ENCODE results near the gene PLPP2. TPM values are rescaled to one million over a fixed set of nuclear protein-coding genes. Genes with fewer than 3 reads are reported as not detected.

PLPP2 gene
- total RNA-seq, 2 experiments from 2014 or later, result 0.37 to 0.42 TPM

DNA sequence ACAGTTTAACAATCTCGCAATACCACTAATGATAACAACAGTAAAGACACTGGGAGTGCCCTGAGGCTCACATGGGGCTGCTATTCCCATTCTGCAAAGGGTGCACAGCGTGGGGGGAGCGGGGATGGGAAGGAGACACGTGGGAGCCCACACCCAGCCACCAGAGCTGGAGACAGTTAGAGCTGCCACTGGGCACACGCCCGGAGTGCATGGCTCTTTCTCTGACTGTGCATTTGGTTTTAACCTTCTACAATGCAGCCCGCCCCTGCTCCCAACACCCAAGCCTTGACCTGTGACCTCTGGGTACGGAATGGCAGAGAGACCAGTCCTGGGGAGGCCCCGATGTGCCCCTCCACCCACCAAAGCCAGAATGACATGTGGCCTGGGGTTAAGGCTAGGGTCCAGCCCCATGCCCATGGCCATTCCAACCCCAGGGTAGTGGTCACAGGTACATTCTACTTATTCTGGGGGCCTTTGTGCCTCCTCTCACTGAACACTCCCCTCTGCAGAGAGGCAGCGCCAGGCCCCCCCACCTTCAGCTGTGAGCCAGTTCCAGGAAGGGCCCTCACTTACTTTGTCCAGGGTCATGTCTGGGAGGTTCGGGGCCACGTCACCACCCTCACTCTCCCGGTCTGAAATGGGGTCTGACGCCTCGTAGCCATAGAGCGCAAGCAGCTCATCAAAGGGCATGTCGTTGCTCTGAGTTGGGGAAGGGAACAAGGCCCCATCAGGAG is 36.3 kb upstream of the PLPP2 start:
- no peaks in the 10 kb centered on the region for H3K4me1 Mint-ChIP-seq
- CTCF ChIA-PET, result no interaction called here
- intact Hi-C loops (cut with DNase I, micrococcal nuclease), result no loop called here
- peaks cover 5% of the 10 kb centered on the region for H3K9me3 Mint-ChIP-seq (ENCODE audit: low read depth)
- DNase-seq, result no peak
- no peak overlapping the region for H3K4me3 Mint-ChIP-seq
- ATAC-seq, result no peak
- H3K27ac Mint-ChIP-seq, result no peak overlapping the region
- POLR2A ChIA-PET, result no interaction called here
- no peaks in the 10 kb centered on the region for H3K27me3 Mint-ChIP-seq
- peaks cover 55% of the 10 kb centered on the region for H3K36me3 Mint-ChIP-seq (ENCODE audit: low read depth)

DNA sequence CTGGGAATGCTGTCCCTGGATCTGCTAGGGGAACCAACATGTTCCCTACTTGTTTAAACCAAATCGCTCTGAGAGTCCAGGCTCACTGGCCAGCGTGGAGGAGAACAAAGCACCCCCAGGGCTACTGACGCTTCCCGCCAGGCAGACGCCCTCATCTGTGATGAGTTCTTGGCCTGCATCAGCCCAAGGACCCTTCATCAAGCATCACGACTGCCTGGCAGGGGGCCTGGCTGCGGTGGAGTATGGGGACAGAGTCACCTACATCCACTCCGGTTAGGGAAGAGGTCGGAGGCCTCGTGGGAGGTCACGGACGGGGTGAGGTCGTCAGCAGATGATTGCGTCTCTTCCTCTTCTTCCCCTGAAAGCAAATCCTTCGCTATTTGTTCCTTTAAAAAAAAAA is 35.7 kb upstream of the PLPP2 start:
- ChIA-PET CTCF (no interaction called here), POLR2A (no interaction called here)
- H3K4me1 Mint-ChIP-seq, result no peaks in the 10 kb centered on the region
- ATAC-seq (no peak), DNase-seq (no peak)
- H3K4me3 Mint-ChIP-seq, result no peak overlapping the region
- intact Hi-C loops (cut with DNase I, micrococcal nuclease), result no loop called here
- no peak overlapping the region for H3K27ac Mint-ChIP-seq
- peaks cover 55% of the 10 kb centered on the region for H3K36me3 Mint-ChIP-seq (ENCODE audit: low read depth)
- no peaks in the 10 kb centered on the region for H3K27me3 Mint-ChIP-seq
- peaks cover 5% of the 10 kb centered on the region for H3K9me3 Mint-ChIP-seq (ENCODE audit: low read depth)

DNA sequence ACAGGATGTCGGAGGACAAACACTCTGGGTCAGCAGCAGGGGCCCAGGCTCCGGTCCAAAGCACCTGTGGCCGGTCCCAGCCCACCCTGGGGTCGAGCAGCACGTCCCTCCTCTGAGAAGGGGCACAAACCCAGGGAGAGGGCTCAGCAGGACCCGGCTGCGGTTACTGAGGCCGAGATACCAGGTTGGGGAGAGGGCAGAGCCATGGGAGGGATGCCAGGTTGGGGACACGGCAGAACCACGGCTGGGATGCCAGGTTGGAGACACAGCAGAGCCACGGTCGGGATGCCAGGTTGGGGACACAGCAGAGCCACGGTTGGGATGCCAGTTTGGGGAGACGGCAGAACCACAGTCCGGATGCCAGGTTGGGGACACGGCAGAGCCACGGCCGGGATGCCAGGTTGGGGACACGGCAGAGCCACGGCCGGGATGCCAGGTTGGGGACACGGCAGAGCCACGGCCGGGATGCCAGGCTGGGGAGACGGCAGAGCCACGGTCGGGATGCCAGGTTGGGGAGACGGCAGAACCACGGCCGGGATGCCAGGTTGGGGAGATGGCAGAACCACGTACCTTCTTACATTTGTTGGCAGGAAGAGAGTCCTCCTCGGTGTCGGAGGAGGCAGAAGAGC is 34.8 kb upstream of the PLPP2 start:
- Mint-ChIP-seq H3K27me3 (no peaks in the 10 kb centered on the region), H3K4me3 (no peak overlapping the region), H3K9me3 (ENCODE audit: low read depth) (peaks cover 5% of the 10 kb centered on the region), H3K27ac (no peak overlapping the region), H3K4me1 (no peaks in the 10 kb centered on the region), H3K36me3 (ENCODE audit: low read depth) (peaks cover 52% of the 10 kb centered on the region)
- no peak for ATAC-seq
- DNase-seq, result no peak
- ChIA-PET POLR2A (no interaction called here), CTCF (no interaction called here)
- intact Hi-C loops (cut with DNase I, micrococcal nuclease), result no loop called here

- intact Hi-C loops (cut with DNase I, micrococcal nuclease), result no loop called here
- CTCF ChIA-PET, result interaction anchor here (0.6 kb wide), 1 partner anchor 46 kb away, joined by 3 read pairs; no protein-coding TSS in a partner anchor
- H3K4me1 Mint-ChIP-seq, result no peaks in the 10 kb centered on the region
- POLR2A ChIA-PET, result no interaction called here
- no peak overlapping the region for H3K4me3 Mint-ChIP-seq
- DNase-seq (no peak), ATAC-seq (no peak)
- peaks cover 50% of the 10 kb centered on the region for H3K36me3 Mint-ChIP-seq (ENCODE audit: low read depth)
- no peak overlapping the region for H3K27ac Mint-ChIP-seq
- no peaks in the 10 kb centered on the region for H3K27me3 Mint-ChIP-seq
- H3K9me3 Mint-ChIP-seq (ENCODE audit: low read depth), result peaks cover 5% of the 10 kb centered on the region
Measured at GRCh38 chr19:325173-325936, 34.2 kb upstream of the PLPP2 start.

DNA sequence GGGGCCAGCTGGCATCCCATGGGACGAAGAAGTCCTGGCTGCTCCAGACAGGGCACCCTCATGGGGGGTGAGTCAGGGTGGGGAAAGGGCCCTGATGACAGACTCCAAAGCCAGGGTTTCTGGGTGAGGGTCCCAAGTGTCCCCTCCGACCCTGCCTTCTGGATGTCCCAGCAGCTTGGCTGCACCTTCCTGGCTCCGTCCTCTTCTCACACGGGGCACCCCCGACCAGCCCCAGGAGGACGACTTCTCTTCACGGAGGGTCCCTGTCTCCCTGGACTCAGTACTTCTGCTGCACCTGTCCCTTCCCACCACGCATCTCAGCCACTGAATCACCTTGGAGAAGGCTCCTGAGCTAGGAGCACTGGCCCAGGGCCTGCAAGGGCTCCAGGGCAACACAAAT is 33.5 kb upstream of the PLPP2 start:
- H3K9me3 Mint-ChIP-seq (ENCODE audit: low read depth), result peaks cover 5% of the 10 kb centered on the region
- H3K4me3 Mint-ChIP-seq, result no peak overlapping the region
- CTCF ChIA-PET, result interaction anchor here (0.6 kb wide), 1 partner anchor 46 kb away, joined by 3 read pairs; no protein-coding TSS in a partner anchor
- no peaks in the 10 kb centered on the region for H3K27me3 Mint-ChIP-seq
- peaks cover 47% of the 10 kb centered on the region for H3K36me3 Mint-ChIP-seq (ENCODE audit: low read depth)
- H3K27ac Mint-ChIP-seq, result no peak overlapping the region
- no peaks in the 10 kb centered on the region for H3K4me1 Mint-ChIP-seq
- intact Hi-C loops (cut with DNase I, micrococcal nuclease), result no loop called here
- ATAC-seq, result no peak
- no peak for DNase-seq
- POLR2A ChIA-PET, result no interaction called here

- ChIA-PET CTCF (no interaction called here), POLR2A (no interaction called here)
- intact Hi-C loops (cut with DNase I, micrococcal nuclease), result no loop called here
- Mint-ChIP-seq H3K36me3 (ENCODE audit: low read depth) (peaks cover 40% of the 10 kb centered on the region), H3K9me3 (ENCODE audit: low read depth) (peaks cover 4% of the 10 kb centered on the region), H3K27me3 (no peaks in the 10 kb centered on the region), H3K4me3 (no peak overlapping the region), H3K27ac (no peak overlapping the region), H3K4me1 (no peaks in the 10 kb centered on the region)
- DNase-seq (no peak), ATAC-seq (no peak)
Measured at GRCh38 chr19:322616-323015, 31.4 kb upstream of the PLPP2 start.

DNA sequence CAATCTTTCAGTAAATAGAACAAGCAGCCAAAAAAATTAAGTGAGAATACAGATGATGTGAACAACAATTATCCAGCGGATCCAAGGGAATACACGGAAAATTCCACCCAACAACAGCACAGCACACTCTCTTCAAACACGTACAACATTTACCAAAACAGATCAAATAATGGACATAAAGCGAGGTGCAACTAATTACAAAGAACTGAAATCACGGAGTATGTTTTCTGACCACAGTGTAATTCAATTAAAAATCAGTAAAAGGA is 27.2 kb upstream of the PLPP2 start:
- H3K36me3 Mint-ChIP-seq (ENCODE audit: low read depth), result peaks cover 35% of the 10 kb centered on the region
- H3K4me1 Mint-ChIP-seq, result no peaks in the 10 kb centered on the region
- no peak for ATAC-seq
- DNase-seq, result no peak
- no peak overlapping the region for H3K4me3 Mint-ChIP-seq
- no peaks in the 10 kb centered on the region for H3K27me3 Mint-ChIP-seq
- POLR2A ChIA-PET, result no interaction called here
- no peak overlapping the region for H3K27ac Mint-ChIP-seq
- peaks cover 4% of the 10 kb centered on the region for H3K9me3 Mint-ChIP-seq (ENCODE audit: low read depth)
- intact Hi-C loops (cut with DNase I, micrococcal nuclease), result no loop called here
- CTCF ChIA-PET, result interaction anchor here (0.6 to 1.2 kb wide), 2 partner anchors 10 to 14 kb away, joined by 3 read pairs; no protein-coding TSS in a partner anchor

- H3K27ac Mint-ChIP-seq, result no peak overlapping the region
- intact Hi-C loops (cut with DNase I, micrococcal nuclease), result no loop called here
- DNase-seq (no peak), ATAC-seq (no peak)
- POLR2A ChIA-PET, result no interaction called here
- H3K36me3 Mint-ChIP-seq (ENCODE audit: low read depth), result peaks cover 35% of the 10 kb centered on the region
- no peaks in the 10 kb centered on the region for H3K27me3 Mint-ChIP-seq
- CTCF ChIA-PET, result interaction anchor here (0.6 to 1.2 kb wide), 2 partner anchors 11 to 14 kb away, joined by 3 read pairs; no protein-coding TSS in a partner anchor
- H3K9me3 Mint-ChIP-seq (ENCODE audit: low read depth), result peaks cover 4% of the 10 kb centered on the region
- H3K4me1 Mint-ChIP-seq, result no peaks in the 10 kb centered on the region
- no peak overlapping the region for H3K4me3 Mint-ChIP-seq
Measured at GRCh38 chr19:317710-318508, 26.7 kb upstream of the PLPP2 start.

- CTCF ChIA-PET, result no interaction called here
- Mint-ChIP-seq H3K4me1 (no peaks in the 10 kb centered on the region), H3K36me3 (ENCODE audit: low read depth) (peaks cover 37% of the 10 kb centered on the region), H3K9me3 (ENCODE audit: low read depth) (peaks cover 4% of the 10 kb centered on the region), H3K27me3 (no peaks in the 10 kb centered on the region), H3K27ac (no peak overlapping the region), H3K4me3 (no peak overlapping the region)
- DNase-seq (no peak), ATAC-seq (no peak)
- POLR2A ChIA-PET, result no interaction called here
- intact Hi-C loops (cut with DNase I, micrococcal nuclease), result no loop called here
Measured at GRCh38 chr19:315811-316210, 24.6 kb upstream of the PLPP2 start.

GRCh38 chr19:313988-314815 is 23.0 kb upstream of the PLPP2 start:
- no peak for ATAC-seq
- Mint-ChIP-seq H3K9me3 (ENCODE audit: low read depth) (peaks cover 4% of the 10 kb centered on the region), H3K27ac (no peak overlapping the region), H3K4me1 (no peaks in the 10 kb centered on the region), H3K36me3 (ENCODE audit: low read depth) (peaks cover 30% of the 10 kb centered on the region), H3K4me3 (no peak overlapping the region), H3K27me3 (no peaks in the 10 kb centered on the region)
- ChIA-PET POLR2A (no interaction called here), CTCF (interaction anchor here (0.7 kb wide), 1 partner anchor 48 kb away, joined by 3 read pairs; no protein-coding TSS in a partner anchor)
- intact Hi-C loops (cut with DNase I, micrococcal nuclease), result no loop called here
- no peak for DNase-seq

Measured in activated CD4-positive, alpha-beta T cell treated with anti-CD3 and anti-CD28 coated beads for 36 hours (primary cell).